Omental fat pad (tissue), 4 donors: Measurements from ENCODE around the gene CUX1. TPM values are rescaled to one million over a fixed set of nuclear protein-coding genes. Genes with fewer than 3 reads are reported as not detected.
"Not testable (repeated sequence)": the region's sequence is repeated elsewhere in the genome, so short reads cannot be mapped to it uniquely, and the experiment has no call there.

ENCODE experiments used
- ATAC-seq: fragments of 150-250 bp; one replicate; pipeline ENCODE4 v1.9.1; 2016; ENCODE audit warnings: mild to moderate bottlenecking, moderate library complexity; ENCODE audit not compliant: low FRiP score
- DNase-seq: peaks from one replicate; pipeline ENCODE4 v3.0.0-alpha.2; 2019; ENCODE audit warnings: low spot score
- CTCF ChIP-seq, 3 donors: fragments of 450-650 bp; IDR thresholded peaks; one replicate each; pipeline ENCODE4 v1.5.1; 2016 to 2017; ENCODE audit warnings: antibody characterized with exemption in 3 of 3, mild to moderate bottlenecking in 3 of 3, moderate library complexity in 2 of 3
- total RNA-seq, 4 donors: library from RNA; depleted of rRNA; stranded (reverse); fragments of >200 nt; gene quantifications; one replicate each; pipeline ENCODE4 v1.1.0, GENCODE V29; 2016

CUX1 gene
- total RNA-seq, 4 donors from 2014 or later: 67.6 to 141 (median 75.7) TPM

- no peak for TF ChIP-seq CTCF (IDR thresholded peaks at IDR 0.05)
- DNase-seq (no peak), ATAC-seq (no peak)
Measured at GRCh38 chr7:102295346-102296178, 478.1 kb downstream of the CUX1 start.

- no peak for TF ChIP-seq CTCF (IDR thresholded peaks at IDR 0.05)
- no peak for ATAC-seq
- DNase-seq: no peak
Measured at GRCh38 chr7:102296179-102296438, 478.7 kb downstream of the CUX1 start.

DNA sequence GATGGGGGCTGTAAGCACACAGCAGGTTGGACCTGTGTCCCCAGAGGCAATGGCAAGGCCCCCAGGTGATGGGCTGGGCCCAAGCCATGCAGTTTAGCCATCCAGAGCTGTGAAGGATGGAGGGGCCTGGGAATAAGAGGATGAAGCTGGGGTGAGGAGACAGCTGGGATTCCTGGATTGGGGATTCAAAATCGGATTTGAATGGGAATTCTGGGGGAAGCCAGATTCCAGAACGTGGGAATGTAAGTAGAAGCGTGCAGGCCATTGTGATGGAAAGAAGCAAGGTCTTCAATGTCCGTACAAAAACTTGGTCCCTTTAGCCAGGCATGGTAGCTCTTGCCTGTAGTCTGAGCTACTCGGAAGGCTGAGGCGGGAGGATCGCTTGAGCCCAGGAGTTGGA is 479.1 kb downstream of the CUX1 start:
- no peak for DNase-seq
- TF ChIP-seq CTCF (IDR thresholded peaks at IDR 0.05): no peak
- ATAC-seq: no peak

DNA sequence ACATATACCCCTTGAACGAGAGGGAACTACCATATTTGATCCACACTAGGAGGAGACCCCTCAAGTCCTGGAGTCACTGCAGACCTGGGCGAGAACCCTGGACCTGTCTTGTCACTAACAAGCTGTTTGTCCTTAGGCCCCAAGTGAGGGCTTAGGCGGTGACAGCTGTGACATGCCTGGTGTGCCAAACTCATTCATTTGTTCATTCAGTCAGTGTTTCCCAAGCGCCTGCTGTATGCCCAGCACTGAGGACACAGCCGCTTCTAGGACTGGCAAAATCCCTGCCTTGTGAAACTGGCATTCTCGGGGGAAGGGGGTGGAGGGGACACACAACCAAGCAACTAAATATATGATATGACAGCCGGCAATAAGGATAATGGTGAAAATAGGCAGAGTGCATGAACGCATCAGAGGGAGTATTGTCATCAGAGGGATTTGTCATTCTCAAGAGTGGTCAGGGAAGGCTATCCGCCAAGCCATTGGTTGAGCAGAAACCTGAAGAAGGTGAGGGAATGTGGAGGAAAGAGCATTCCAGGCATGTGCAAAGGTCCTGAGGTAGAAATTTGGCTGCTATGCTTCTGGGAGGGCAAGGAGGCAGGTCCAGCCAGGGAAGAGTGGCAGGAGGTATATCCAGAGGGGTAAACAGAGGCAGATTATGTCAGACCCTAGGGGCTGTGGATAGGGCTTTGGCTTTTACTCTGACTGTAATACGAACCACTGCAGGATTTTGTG is 480.2 kb downstream of the CUX1 start:
- no peak for TF ChIP-seq CTCF (IDR thresholded peaks at IDR 0.05)
- no peak for ATAC-seq
- no peak for DNase-seq

GRCh38 chr7:102300643-102301221 is 483.3 kb downstream of the CUX1 start:
- DNase-seq: no peak
- no peak for TF ChIP-seq CTCF (IDR thresholded peaks at IDR 0.05)
- ATAC-seq: no peak

DNA sequence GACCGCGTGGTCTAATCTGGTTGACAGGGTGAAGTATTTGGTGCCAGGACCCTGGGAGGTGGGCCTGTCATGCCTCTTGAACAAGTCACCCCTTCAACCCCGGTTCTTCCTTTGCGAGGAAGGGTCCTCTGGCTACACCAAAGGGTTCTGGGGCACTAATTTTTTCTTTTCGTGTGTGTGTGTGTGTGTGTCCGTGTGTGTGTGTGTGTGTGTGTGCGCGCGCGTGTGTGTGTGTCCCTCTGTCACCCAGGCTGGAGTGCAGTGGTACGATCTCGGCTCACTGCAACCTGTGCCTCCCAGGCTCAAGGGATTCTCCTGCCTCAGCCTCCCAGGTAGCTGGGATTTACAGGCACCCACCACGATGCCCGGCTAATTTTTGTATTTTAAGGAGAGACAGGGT is 483.9 kb downstream of the CUX1 start:
- not testable (repeated sequence) for DNase-seq, ATAC-seq

GRCh38 chr7:102302025-102302424 is 484.6 kb downstream of the CUX1 start:
- TF ChIP-seq CTCF (IDR thresholded peaks at IDR 0.05): no peak
- DNase-seq (no peak), ATAC-seq (no peak)
